ENCODE results near the gene SRRM5. TPM values are rescaled to one million over a fixed set of nuclear protein-coding genes. Genes with fewer than 3 reads are reported as not detected.

SRRM5 gene
- total and polyA plus RNA-seq, 4 donors, result 0.07 to 0.09 (median 0.09) TPM

DNA sequence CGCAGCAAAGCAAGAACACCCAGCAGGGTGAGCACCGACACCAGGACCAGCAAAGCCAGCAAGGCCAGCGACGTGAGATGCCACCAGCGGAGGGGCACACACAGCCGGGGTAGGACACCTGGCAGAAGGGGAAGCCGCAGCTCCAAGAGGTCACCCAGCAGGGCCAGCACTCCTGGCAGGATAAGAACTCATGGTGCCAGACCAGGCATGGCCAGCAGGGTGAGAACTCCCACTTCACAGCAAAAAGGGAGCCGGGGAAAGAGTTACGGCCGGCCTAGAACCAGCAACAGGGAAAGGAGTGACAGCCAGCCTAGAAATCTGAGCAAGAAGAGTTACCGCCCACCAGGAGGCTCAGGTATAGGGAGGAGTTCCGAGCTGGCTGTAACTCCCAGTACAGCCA is 486 bp downstream of the SRRM5 start:
- 98% methylated on average over 12 of the region's 12 CpGs for WGBS

GRCh38 chr19:43616306-43616705 is 4.4 kb downstream of the SRRM5 start:
- Histone ChIP-seq H3K36me3 (ENCODE audit: control insufficient read depth in 4 of 4, insufficient read depth in 3 of 4, low read depth in 1 of 4, low read length in 3 of 4) (peaks cover 0 to 13% (median 2%) of the 10 kb centered on the region in 4 donors), H3K9ac (ENCODE audit: low read depth in 1 of 2, low read length in 2 of 2) (no peak overlapping the region), H3K27ac (ENCODE audit: low read depth in 1 of 2, low read length in 2 of 2) (no peak overlapping the region), H3K4me1 (ENCODE audit: control insufficient read depth in 4 of 4, insufficient read depth in 4 of 4, low read length in 3 of 4) (peaks cover 0 to 16% (median 11%) of the 10 kb centered on the region in 4 donors), H3K27me3 (ENCODE audit: control insufficient read depth in 4 of 4, insufficient read depth in 4 of 4, low read length in 3 of 4) (no peaks in the 10 kb centered on the region), H3K4me3 (ENCODE audit: low read depth in 1 of 3, low read length in 3 of 3) (no peak overlapping the region), H3K9me3 (ENCODE audit: control insufficient read depth in 4 of 4, low read length in 3 of 4) (no peaks in the 10 kb centered on the region)
- 80% methylated on average over 1 of the region's 1 CpG for WGBS
- TF ChIP-seq, protein P1, sequence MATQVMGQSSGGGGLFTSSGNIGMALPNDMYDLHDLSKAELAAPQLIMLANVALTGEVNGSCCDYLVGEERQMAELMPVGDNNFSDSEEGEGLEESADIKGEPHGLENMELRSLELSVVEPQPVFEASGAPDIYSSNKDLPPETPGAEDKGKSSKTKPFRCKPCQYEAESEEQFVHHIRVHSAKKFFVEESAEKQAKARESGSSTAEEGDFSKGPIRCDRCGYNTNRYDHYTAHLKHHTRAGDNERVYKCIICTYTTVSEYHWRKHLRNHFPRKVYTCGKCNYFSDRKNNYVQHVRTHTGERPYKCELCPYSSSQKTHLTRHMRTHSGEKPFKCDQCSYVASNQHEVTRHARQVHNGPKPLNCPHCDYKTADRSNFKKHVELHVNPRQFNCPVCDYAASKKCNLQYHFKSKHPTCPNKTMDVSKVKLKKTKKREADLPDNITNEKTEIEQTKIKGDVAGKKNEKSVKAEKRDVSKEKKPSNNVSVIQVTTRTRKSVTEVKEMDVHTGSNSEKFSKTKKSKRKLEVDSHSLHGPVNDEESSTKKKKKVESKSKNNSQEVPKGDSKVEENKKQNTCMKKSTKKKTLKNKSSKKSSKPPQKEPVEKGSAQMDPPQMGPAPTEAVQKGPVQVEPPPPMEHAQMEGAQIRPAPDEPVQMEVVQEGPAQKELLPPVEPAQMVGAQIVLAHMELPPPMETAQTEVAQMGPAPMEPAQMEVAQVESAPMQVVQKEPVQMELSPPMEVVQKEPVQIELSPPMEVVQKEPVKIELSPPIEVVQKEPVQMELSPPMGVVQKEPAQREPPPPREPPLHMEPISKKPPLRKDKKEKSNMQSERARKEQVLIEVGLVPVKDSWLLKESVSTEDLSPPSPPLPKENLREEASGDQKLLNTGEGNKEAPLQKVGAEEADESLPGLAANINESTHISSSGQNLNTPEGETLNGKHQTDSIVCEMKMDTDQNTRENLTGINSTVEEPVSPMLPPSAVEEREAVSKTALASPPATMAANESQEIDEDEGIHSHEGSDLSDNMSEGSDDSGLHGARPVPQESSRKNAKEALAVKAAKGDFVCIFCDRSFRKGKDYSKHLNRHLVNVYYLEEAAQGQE (IDR thresholded peaks at IDR 0.05), result no peak
- TF ChIP-seq RAD21 (IDR thresholded peaks at IDR 0.05) (no peak), RXRA (IDR thresholded peaks at IDR 0.05) (no peak), JUND (IDR thresholded peaks at IDR 0.05) (no peak), MAX (IDR thresholded peaks at IDR 0.05) (no peak), FOXA1 (IDR thresholded peaks at IDR 0.05) (no peak), CTCF (IDR thresholded peaks at IDR 0.05; ENCODE audit: low read depth, low read length, missing input control) (no peak), ATF3 (IDR thresholded peaks at IDR 0.05) (no peak), FOXA2 (IDR thresholded peaks at IDR 0.05) (no peak), NR2F2 (IDR thresholded peaks at IDR 0.05) (no peak), GABPA (IDR thresholded peaks at IDR 0.05 in 1 of 2, conservative IDR thresholded peaks at IDR 0.05 in 1 of 2) (no peak), HNF4A (conservative IDR thresholded peaks at IDR 0.05) (no peak)
- no peak for DNase-seq (ENCODE audit: low spot score)

More for the DNA sequence above, 486 bp downstream of the SRRM5 start:
- Histone ChIP-seq H3K36me3 (ENCODE audit: control insufficient read depth in 4 of 4, insufficient read depth in 3 of 4, low read depth in 1 of 4, low read length in 3 of 4) (peaks cover 0 to 13% (median 4%) of the 10 kb centered on the region in 4 donors), H3K4me3 (ENCODE audit: low read depth in 1 of 3, low read length in 3 of 3) (no peak overlapping the region), H3K9ac (ENCODE audit: low read depth in 1 of 2, low read length in 2 of 2) (no peak overlapping the region), H3K27me3 (ENCODE audit: control insufficient read depth in 4 of 4, insufficient read depth in 4 of 4, low read length in 3 of 4) (no peaks in the 10 kb centered on the region), H3K9me3 (ENCODE audit: control insufficient read depth in 4 of 4, low read length in 3 of 4) (no peaks in the 10 kb centered on the region), H3K27ac (ENCODE audit: low read depth in 1 of 2, low read length in 2 of 2) (no peak overlapping the region), H3K4me1 (ENCODE audit: control insufficient read depth in 4 of 4, insufficient read depth in 4 of 4, low read length in 3 of 4) (no peaks in the 10 kb centered on the region)
- DNase-seq (ENCODE audit: low spot score), result no peak
- TF ChIP-seq ATF3 (IDR thresholded peaks at IDR 0.05), result no peak
- TF ChIP-seq MAX (IDR thresholded peaks at IDR 0.05), result no peak
- TF ChIP-seq, protein P2, sequence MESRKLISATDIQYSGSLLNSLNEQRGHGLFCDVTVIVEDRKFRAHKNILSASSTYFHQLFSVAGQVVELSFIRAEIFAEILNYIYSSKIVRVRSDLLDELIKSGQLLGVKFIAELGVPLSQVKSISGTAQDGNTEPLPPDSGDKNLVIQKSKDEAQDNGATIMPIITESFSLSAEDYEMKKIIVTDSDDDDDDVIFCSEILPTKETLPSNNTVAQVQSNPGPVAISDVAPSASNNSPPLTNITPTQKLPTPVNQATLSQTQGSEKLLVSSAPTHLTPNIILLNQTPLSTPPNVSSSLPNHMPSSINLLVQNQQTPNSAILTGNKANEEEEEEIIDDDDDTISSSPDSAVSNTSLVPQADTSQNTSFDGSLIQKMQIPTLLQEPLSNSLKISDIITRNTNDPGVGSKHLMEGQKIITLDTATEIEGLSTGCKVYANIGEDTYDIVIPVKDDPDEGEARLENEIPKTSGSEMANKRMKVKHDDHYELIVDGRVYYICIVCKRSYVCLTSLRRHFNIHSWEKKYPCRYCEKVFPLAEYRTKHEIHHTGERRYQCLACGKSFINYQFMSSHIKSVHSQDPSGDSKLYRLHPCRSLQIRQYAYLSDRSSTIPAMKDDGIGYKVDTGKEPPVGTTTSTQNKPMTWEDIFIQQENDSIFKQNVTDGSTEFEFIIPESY (IDR thresholded peaks at IDR 0.05), result no peak
- no peak for TF ChIP-seq HNF4A (conservative IDR thresholded peaks at IDR 0.05)
- TF ChIP-seq JUND (IDR thresholded peaks at IDR 0.05), result no peak
- TF ChIP-seq CTCF (IDR thresholded peaks at IDR 0.05; ENCODE audit: low read depth, low read length, missing input control), result no peak
- no peak for TF ChIP-seq FOXA2 (IDR thresholded peaks at IDR 0.05)

Measured in liver (tissue), 9 donors.